H1 (cell line): Measurements from ENCODE around the gene PLCL2. TPM values are rescaled to one million over a fixed set of nuclear protein-coding genes. Genes with fewer than 3 reads are reported as not detected.

Experiments
- CTCF ChIA-PET: fragments of 300-600 bp; sonication (Branson Sonifier 250); formaldehyde crosslinking; loops from one replicate; lab custom pipeline; 2021; ENCODE audit not compliant: partially characterized antibody; lab: Charles Lee
- POLR2A ChIA-PET: fragments of 300-600 bp; sonication (Branson Sonifier 250); formaldehyde crosslinking; loops from one replicate; lab custom pipeline; 2021; ENCODE audit warnings: inconsistent platforms; ENCODE audit not compliant: partially characterized antibody; lab: Charles Lee
- DNase-seq, 2 experiments: peaks; one replicate each; pipeline versions ENCODE4 v3.0.0 to v3.0.0-alpha.2; 2010 to 2022; ENCODE audit warnings: low spot score in 2 of 2, low read depth in 1 of 2, mixed read lengths in 1 of 2
- FAIRE-seq: peaks from 2 replicates; lab custom pipeline; 2011; peaks lifted over from hg19 to GRCh38; lab: Jason Lieb, UNC
- H2AFZ ChIP-seq: 2 replicates; pipeline ENCODE4 v1.8.1; 2012; ENCODE audit warnings: low read length, inconsistent platforms
- H2AK5ac ChIP-seq: 2 replicates; pipeline ENCODE4 v1.6.1; 2013; ENCODE audit warnings: low read depth, low read length
- H2BK120ac ChIP-seq: replicated peaks from 2 replicates; pipeline ENCODE3; 2013; ENCODE audit warnings: low read depth, low read length, inconsistent platforms
- H2BK12ac ChIP-seq: 2 replicates; pipeline ENCODE4 v1.6.1; 2013; ENCODE audit warnings: low read depth, low read length
- H2BK15ac ChIP-seq: 2 replicates; pipeline ENCODE4 v1.6.1; 2013; ENCODE audit warnings: low read length
- H2BK20ac ChIP-seq: 2 replicates; pipeline ENCODE4 v1.6.1; 2013; ENCODE audit warnings: low read length
- H2BK5ac ChIP-seq: 2 replicates; pipeline ENCODE4 v1.6.1; 2013; ENCODE audit warnings: low read depth, low read length
- H3K14ac ChIP-seq: 2 replicates; pipeline ENCODE4 v1.6.1; 2013; ENCODE audit warnings: inconsistent platforms; ENCODE audit not compliant: insufficient read length
- H3K18ac ChIP-seq: 2 replicates; pipeline ENCODE4 v1.6.1; 2013; ENCODE audit warnings: low read length; ENCODE audit errors: extremely low read depth
- H3K23ac ChIP-seq: 2 replicates; pipeline ENCODE4 v1.6.1; 2013; ENCODE audit warnings: inconsistent platforms; ENCODE audit not compliant: insufficient read length
- H3K23me2 ChIP-seq: 2 replicates; pipeline ENCODE4 v1.6.1; 2013; ENCODE audit warnings: low read depth, low read length
- H3K27ac ChIP-seq: 2 replicates; pipeline ENCODE4 v1.6.1; 2011; ENCODE audit warnings: low read depth, low read length, inconsistent platforms
- H3K27me3 ChIP-seq, 4 experiments: replicated peaks in 1 of 4; 1 replicate in 1 of 4; 2 replicates in 3 of 4; pipeline versions ENCODE4 v1.6.1 to v1.8.1; 2011 to 2013; ENCODE audit warnings: low read length in 3 of 4, mild to moderate bottlenecking in 3 of 4, inconsistent platforms in 2 of 4, mixed read lengths in 2 of 4, moderate library complexity in 1 of 4; ENCODE audit not compliant: control insufficient read depth in 3 of 4, insufficient read depth in 3 of 4; ENCODE audit errors: extremely low read depth in 1 of 4
- H3K36me3 ChIP-seq, 4 experiments: 2 replicates each; pipeline versions ENCODE4 v1.6.1 to v1.8.1; 2011 to 2013; ENCODE audit warnings: mild to moderate bottlenecking in 4 of 4, low read length in 3 of 4, moderate library complexity in 2 of 4, control low read depth in 1 of 4, inconsistent platforms in 1 of 4; ENCODE audit not compliant: insufficient read depth in 4 of 4, control insufficient read depth in 2 of 4
- H3K4ac ChIP-seq: replicated peaks from 2 replicates; pipeline ENCODE3; 2013; ENCODE audit warnings: low read length, low read depth, mixed read lengths, inconsistent platforms; ENCODE audit not compliant: insufficient read length
- H3K4me1 ChIP-seq, 4 experiments: replicated peaks in 1 of 4; 1 replicate in 1 of 4; 2 replicates in 3 of 4; pipeline versions ENCODE4 v1.6.1 to v1.8.1; 2011 to 2013; ENCODE audit warnings: low read length in 3 of 4, inconsistent platforms in 2 of 4, mixed read lengths in 1 of 4; ENCODE audit not compliant: insufficient read depth in 4 of 4, control insufficient read depth in 3 of 4
- H3K4me2 ChIP-seq, 2 experiments: 2 replicates each; pipeline versions ENCODE4 v1.6.1 to v1.8.1; 2011 to 2013; ENCODE audit warnings: low read depth in 2 of 2, low read length in 2 of 2, control low read depth in 1 of 2, inconsistent platforms in 1 of 2, mild to moderate bottlenecking in 1 of 2; ENCODE audit not compliant: insufficient read depth in 1 of 2
- H3K4me3 ChIP-seq, 4 experiments: fragments of 200-600, 300-600 bp in 1 of 4; sonication (generic), shearing (Covaris generic), sonication (Bioruptor Twin) in 1 of 4; 2 replicates each; pipeline versions ENCODE4 v1.5.1 to v1.8.1; 2011 to 2016; ENCODE audit warnings: low read length in 4 of 4, low read depth in 3 of 4, control low read depth in 2 of 4, inconsistent platforms in 2 of 4, mild to moderate bottlenecking in 2 of 4, mixed read lengths in 1 of 4, moderate library complexity in 1 of 4; ENCODE audit not compliant: insufficient read depth in 2 of 4; ENCODE audit errors: extremely low read depth in 1 of 4
- H3K56ac ChIP-seq: replicated peaks from 2 replicates; pipeline ENCODE3; 2013; ENCODE audit warnings: low read depth, mild to moderate bottlenecking, mixed read lengths, low read length, inconsistent platforms; ENCODE audit not compliant: insufficient read length
- H3K79me1 ChIP-seq: 2 replicates; pipeline ENCODE4 v1.6.1; 2013; ENCODE audit warnings: low read depth, low read length, control low read depth
- H3K79me2 ChIP-seq, 2 experiments: 2 replicates each; pipeline versions ENCODE4 v1.6.1 to v1.8.1; 2012 to 2013; ENCODE audit warnings: low read length in 2 of 2, mild to moderate bottlenecking in 2 of 2, inconsistent platforms in 1 of 2; ENCODE audit not compliant: insufficient read depth in 2 of 2, control insufficient read depth in 1 of 2
- H3K9ac ChIP-seq, 4 experiments: replicated peaks in 1 of 4; 1 replicate in 1 of 4; 2 replicates in 3 of 4; pipeline versions ENCODE4 v1.6.1 to v1.8.1; 2011 to 2013; ENCODE audit warnings: low read depth in 3 of 4, low read length in 3 of 4, control low read depth in 2 of 4, mild to moderate bottlenecking in 2 of 4, moderate library complexity in 2 of 4, inconsistent platforms in 1 of 4; ENCODE audit errors: extremely low read depth in 1 of 4
- H3K9me3 ChIP-seq, 2 experiments: 2 replicates each; pipeline versions ENCODE4 v1.6.1 to v1.8.1; 2012 to 2013; ENCODE audit warnings: mild to moderate bottlenecking in 2 of 2, moderate library complexity in 2 of 2, control low read depth in 1 of 2, inconsistent platforms in 1 of 2, low read depth in 1 of 2, low read length in 1 of 2, mixed read lengths in 1 of 2; ENCODE audit not compliant: insufficient read depth in 2 of 2
- H4K20me1 ChIP-seq, 2 experiments: replicated peaks in 1 of 2; 2 replicates each; pipeline versions ENCODE3 to v1.8.1; 2011 to 2013; ENCODE audit warnings: inconsistent platforms in 2 of 2, low read length in 2 of 2, mild to moderate bottlenecking in 1 of 2; ENCODE audit not compliant: insufficient read depth in 2 of 2, control insufficient read depth in 1 of 2
- H4K5ac ChIP-seq: 2 replicates; pipeline ENCODE4 v1.6.1; 2013; ENCODE audit warnings: low read length, low read depth, mixed read lengths, inconsistent platforms; ENCODE audit not compliant: insufficient read length
- H4K8ac ChIP-seq: 2 replicates; pipeline ENCODE4 v1.8.0; 2013; ENCODE audit warnings: mild to moderate bottlenecking, moderate library complexity, low read length, inconsistent platforms; ENCODE audit not compliant: insufficient read depth; ENCODE audit errors: extremely low read depth
- H4K91ac ChIP-seq: replicated peaks from 2 replicates; pipeline ENCODE3; 2013; ENCODE audit warnings: low read length, mixed read lengths, inconsistent platforms; ENCODE audit not compliant: insufficient read length
- BCL11A ChIP-seq, 2 experiments: IDR thresholded peaks; one replicate each; pipeline ENCODE4 v1.6.1; 2011; ENCODE audit warnings: low read depth in 2 of 2, low read length in 2 of 2, mild to moderate bottlenecking in 2 of 2
- CHD1 ChIP-seq: IDR thresholded peaks from 2 replicates; pipeline ENCODE4 v1.6.1; 2012; ENCODE audit warnings: low read depth, low read length, improper control_type of control experiment
- FOSL1 ChIP-seq: IDR thresholded peaks from 2 replicates; pipeline ENCODE4 v1.6.1; 2011; ENCODE audit warnings: mild to moderate bottlenecking, low read depth, low read length, moderate library complexity; ENCODE audit not compliant: insufficient read depth
- KDM4A ChIP-seq: IDR thresholded peaks from one replicate; pipeline ENCODE4 v1.7.1; 2012; ENCODE audit warnings: low read depth, mild to moderate bottlenecking, moderate library complexity, low read length, inconsistent platforms; ENCODE audit not compliant: severe bottlenecking
- MAFK ChIP-seq: IDR thresholded peaks from 2 replicates; pipeline ENCODE4 v1.6.1; 2012; ENCODE audit warnings: low read depth, mild to moderate bottlenecking, improper control_type of control experiment, low read length
- RXRA ChIP-seq: IDR thresholded peaks from 2 replicates; pipeline ENCODE4 v1.6.1; 2011; ENCODE audit warnings: low read depth, mild to moderate bottlenecking, low read length, moderate library complexity; ENCODE audit not compliant: insufficient read depth
- SIRT6 ChIP-seq: IDR thresholded peaks from one replicate; pipeline ENCODE4 v1.7.1; 2012; ENCODE audit warnings: low read length, inconsistent platforms
- TAF1 ChIP-seq: IDR thresholded peaks from 2 replicates; pipeline ENCODE4 v1.6.1; 2011; ENCODE audit warnings: mild to moderate bottlenecking, low read depth, low read length
- polyA plus RNA-seq, 7 experiments: library from polyadenylated mRNA; depleted of rRNA in 3 of 7; stranded (reverse) in 5 of 7; unstranded in 2 of 7; fragments of >200 nt in 5 of 7; fragments of 200-250 nt in 2 of 7; gene quantifications; 1 replicate in 5 of 7; 2 replicates in 1 of 7; 4 replicates in 1 of 7; pipeline versions ENCODE4 v1.2.1 to v1.2.3, GENCODE V29; 2011 to 2013; ENCODE audit warnings: missing spikeins in 2 of 7, mixed read lengths in 2 of 7
- total RNA-seq: library from RNA; stranded (reverse); fragmentation: NEBNext Ultra II Directional; extraction: Animal tissue kit (Norgen Biotek cat#: 25700); gene quantifications from 2 replicates; pipeline ENCODE4 v1.2.1, GENCODE V29; 2021

Gene PLCL2
- total and polyA plus RNA-seq, 2 of the 8 experiments (the other 6 are each of a cell fraction or from before 2014, with no cell fraction given), result 3.5 to 6.8 TPM

DNA sequence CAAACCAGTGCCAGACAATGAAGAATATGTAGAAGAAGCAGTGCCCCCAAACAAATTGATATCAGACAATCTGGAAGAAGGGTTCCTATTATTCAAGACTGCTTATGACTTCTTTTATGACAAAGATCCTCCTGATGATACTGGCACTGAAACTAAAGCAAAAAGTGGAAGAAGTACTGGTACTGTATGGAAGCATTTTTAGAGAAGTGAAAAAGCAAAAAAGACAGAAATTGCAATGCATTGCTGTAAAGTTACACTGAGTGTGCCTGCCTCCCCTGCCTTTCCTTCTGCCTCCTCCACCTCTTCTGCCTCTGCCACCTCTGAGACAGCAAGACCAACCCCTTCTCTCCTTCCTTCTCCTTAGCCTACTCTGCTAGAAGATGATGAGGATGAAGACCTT is 167.6 kb downstream of the PLCL2 start:
- H3K18ac ChIP-seq, result no peak overlapping the region
- H4K5ac ChIP-seq, result no peak overlapping the region
- no peak overlapping the region for H2BK12ac ChIP-seq
- FAIRE-seq (no peak), DNase-seq (no peak)
- H3K79me1 ChIP-seq, result no peaks in the 10 kb centered on the region
- peaks cover 0 to 8% (median 3%) of the 10 kb centered on the region in 4 experiments; a peak in 3 of 7 replicates for H3K4me1 ChIP-seq
- H3K36me3 ChIP-seq, result no peaks in the 10 kb centered on the region; a peak in 2 of 8 replicates
- H3K27me3 ChIP-seq, result no peaks in the 10 kb centered on the region
- H2AK5ac ChIP-seq, result no peak overlapping the region
- no peaks in the 10 kb centered on the region for H3K23me2 ChIP-seq
- no peak overlapping the region for H4K91ac ChIP-seq
- TF ChIP-seq FOSL1, result no peak
- TF ChIP-seq MAFK, result no peak
- TF ChIP-seq CHD1, result no peak
- no peak for TF ChIP-seq BCL11A (IDR thresholded peaks at IDR 0.05; ENCODE audit: low read depth in 2 of 2, low read length in 2 of 2)
- TF ChIP-seq SIRT6, result no peak
- TF ChIP-seq KDM4A, result no peak
- no peak for TF ChIP-seq RXRA
- TF ChIP-seq TAF1, result no peak
- H2BK20ac ChIP-seq, result no peak overlapping the region
- H3K4ac ChIP-seq, result no peak overlapping the region
- H3K79me2 ChIP-seq, result no peaks in the 10 kb centered on the region
- no peak overlapping the region for H2BK15ac ChIP-seq
- no peak overlapping the region for H3K4me3 ChIP-seq
- H4K8ac ChIP-seq, result no peak overlapping the region
- no peaks in the 10 kb centered on the region for H4K20me1 ChIP-seq
- CTCF ChIA-PET, result no interaction called here
- peaks cover 2 to 5% of the 10 kb centered on the region in 2 experiments; a peak in 1 of 4 replicates for H3K9me3 ChIP-seq
- H2AFZ ChIP-seq, result no peak overlapping the region
- H3K4me2 ChIP-seq, result no peak overlapping the region
- H3K23ac ChIP-seq, result no peak overlapping the region
- no peak overlapping the region for H3K56ac ChIP-seq
- H3K27ac ChIP-seq, result no peak overlapping the region
- H3K14ac ChIP-seq, result no peak overlapping the region
- no peak overlapping the region for H2BK120ac ChIP-seq
- POLR2A ChIA-PET, result no interaction called here
- H3K9ac ChIP-seq, result no peak overlapping the region
- H2BK5ac ChIP-seq, result no peak overlapping the region
